Activated CD4-positive, alpha-beta T cell treated with anti-CD3 and anti-CD28 coated beads for 48 hours (primary cell): ENCODE results near the gene TUT1.
"Not testable (repeated sequence)": the region's sequence is repeated elsewhere in the genome, so short reads cannot be mapped to it uniquely, and the experiment has no call there.

Source experiments
- DNase-seq: peaks from one replicate; pipeline ENCODE4 v3.0.0-alpha.2; 2020

Gene TUT1

DNA sequence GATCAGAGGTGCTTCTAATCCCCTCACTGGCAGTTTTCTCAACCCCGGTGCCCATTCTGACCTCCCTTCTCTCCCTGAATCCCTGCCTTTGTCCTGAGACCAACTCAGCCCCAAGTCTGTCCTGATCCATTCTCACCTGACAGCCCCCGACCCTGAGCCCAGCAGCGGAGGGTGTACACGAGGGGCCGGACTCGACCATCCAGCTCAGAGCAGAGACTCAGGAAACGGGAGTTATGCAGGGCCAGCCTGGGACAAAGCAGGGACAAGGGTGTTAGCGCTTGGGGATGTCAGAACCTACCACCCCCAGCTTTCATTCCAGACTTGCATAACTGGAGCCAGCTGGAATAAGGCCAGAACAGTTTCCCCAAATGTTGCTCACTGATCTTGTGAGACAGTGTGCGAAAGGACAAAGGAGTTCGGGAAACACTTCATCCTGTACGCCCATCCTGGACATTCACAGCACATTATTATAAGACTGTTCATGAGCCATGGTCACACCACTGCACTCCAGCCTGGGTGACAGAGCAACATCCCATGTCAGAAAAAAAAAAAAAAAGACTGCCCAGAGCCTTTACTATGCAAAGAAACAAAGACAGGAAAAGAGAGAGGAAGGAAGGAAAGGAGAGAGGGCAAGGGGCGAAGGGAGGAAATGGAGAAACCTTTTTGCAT lies 14.1 kb downstream of the TUT1 start:
- no peak for DNase-seq

DNA sequence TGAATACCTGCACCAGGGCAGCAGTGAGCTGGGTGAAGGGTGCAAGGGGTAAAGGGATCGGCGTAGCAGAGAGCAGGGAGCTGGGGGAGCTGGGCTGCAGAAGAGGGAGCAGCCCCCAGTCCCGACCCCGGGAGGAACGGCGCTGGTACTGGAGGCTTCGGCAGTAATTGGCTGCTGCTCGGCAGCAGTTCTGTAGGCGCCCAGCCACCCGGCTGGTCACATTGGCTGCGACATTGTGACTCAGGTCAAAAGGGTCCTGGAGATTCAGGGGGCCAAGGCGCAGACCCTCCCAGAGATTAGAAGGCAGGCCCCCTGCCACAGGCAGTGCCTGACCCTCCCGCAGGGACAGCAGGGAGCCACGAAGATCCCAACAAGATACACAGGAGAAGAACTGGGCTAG lies 15.5 kb downstream of the TUT1 start:
- DNase-seq: no peak

DNA sequence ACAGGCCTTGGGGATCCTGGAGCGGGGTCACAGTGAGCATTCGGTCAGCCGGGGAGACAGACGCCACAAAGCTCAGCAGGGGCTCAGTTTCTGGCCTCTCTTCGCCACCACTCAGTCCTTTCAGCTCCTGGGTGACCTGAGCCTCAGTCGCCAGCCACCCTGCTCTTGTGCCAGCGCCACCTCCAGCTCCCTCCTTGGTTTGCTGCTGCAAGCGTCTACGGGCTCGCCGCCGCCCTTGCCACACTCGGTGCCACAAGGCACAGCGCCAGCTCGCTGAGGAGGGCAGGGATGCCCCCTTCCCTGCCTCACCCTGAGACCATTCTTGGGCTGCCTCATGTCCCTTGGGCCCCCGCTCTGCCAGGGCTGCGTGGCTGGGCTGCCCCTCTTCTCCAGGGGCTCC lies 16.2 kb downstream of the TUT1 start:
- no peak for DNase-seq

DNA sequence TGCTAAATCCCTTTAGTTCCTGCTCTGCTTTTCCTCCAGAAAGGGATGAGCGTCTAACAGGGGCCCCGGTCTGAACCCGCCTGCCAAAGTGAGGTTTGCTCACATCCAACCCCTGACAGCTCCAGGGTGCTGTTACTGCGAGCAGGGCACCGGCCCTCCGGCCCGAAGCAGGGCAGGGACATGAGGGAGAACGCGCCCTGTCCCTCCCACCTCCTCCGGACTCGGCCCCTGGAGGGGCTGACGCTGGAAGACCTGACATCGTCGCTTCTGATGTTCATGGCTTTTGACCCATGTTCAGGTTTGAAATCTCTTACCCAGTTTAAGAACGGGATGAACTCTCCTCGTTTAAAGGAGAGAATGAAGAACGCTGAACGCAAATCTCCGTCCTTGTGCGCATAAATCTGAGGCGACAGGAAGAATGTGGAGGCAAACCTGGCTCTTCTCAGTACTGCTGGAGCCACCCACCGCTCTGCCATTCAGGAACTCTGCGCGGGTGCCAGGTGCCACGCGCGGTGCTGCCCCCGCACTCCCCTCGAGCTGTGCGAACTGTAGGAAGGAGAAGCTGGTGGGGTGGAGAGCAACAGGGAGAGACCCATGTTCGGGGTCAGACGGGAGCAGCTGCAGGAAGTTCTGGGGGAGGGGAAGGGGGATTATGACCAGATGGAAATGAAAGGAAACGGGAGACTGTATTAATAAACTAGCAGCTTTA lies 16.8 kb downstream of the TUT1 start:
- peak; percentile 34 for DNase-seq

DNA sequence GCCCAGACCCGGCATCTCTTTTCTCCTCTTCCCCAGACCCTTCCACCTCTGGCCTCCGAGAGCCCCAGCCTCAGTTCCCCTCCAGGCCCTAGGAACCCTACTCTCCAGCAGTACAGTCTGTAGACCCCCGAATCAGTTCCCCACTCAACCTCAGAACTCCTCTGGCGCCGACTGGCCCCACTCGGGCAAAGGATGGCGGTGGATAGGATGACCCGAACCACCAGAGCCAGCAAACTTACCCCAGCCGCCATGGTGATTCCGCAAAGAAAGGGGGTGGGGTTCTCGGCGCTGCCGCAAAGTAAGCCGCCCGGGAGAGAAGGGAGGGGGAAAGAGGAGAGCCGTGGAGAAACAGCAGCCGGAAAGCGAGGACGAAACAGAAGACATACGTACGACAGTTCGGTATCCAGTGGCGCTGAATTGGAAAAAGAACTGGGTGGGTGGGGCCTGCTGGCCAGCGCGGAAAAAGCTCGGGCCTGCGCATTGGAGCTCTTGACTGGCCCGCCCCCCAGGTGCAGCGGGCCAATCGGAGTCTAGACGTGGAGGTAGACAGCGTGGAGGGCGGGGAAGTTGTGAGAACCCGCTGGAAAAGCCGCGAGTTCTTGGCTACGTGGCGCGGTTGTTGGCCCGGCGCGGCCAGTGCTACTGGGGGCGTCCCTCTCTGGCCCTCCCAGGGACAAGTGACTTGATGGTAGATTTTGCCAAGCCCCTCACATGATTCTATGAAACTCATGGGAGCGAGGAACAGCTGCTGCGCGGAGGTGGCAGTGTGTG lies 17.5 kb downstream of the TUT1 start, which contains the start of gene EEF1G:
TSS of gene EEF1G (minus strand) at position 300 of the 771 bp plus-strand sequence. CDS start at position 251, 49 bp downstream.
- peak; percentile 99 for DNase-seq

DNA sequence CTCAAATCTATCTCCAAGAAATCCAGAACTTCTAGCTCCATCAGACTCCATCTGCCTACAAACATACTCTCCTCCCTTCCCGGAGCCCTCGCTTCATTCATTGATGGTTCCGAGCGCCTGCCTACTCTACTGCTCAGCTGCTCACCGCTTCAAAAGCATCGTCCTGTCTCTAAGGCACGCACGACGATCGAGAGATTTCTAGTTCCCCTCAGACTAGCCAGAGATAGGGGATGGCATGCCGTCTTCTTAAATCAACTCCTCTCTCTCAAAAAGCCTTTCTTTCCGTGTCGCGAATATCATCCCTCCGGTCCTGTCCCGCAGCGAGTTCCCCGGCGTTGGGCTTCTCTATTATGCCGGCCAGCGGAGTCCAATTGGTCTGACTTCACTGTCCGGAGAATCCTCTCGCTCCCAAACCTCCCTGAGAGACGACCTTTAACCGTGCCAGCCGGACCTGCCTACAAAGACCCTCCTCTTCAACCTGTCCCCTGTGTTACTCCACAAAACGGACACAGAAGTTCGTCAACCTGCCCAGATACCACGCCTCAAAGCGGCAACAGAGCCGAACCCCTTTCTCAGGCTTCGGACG lies 18.2 kb downstream of the TUT1 start:
- peak; percentile 30 for DNase-seq

DNA sequence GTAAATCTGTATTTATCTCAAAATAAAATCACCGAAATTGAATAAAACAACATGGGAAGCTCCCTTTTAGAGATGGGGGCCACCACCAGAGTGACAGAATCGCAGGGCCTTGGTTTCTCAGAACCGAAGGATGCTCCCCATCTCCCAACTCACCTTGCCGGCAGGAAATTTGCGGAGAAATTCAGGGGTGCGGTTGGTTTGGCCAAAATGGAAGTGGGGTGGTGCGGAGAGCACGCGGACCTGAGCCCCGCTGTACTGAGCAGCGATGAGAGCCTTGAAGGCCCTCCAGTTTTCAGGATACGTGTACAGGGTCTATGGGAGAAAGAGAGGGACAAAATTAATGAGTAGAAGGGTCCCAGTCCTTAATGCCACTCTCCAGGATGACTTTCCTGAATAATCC lies 18.9 kb downstream of the TUT1 start:
- no peak for DNase-seq

DNA sequence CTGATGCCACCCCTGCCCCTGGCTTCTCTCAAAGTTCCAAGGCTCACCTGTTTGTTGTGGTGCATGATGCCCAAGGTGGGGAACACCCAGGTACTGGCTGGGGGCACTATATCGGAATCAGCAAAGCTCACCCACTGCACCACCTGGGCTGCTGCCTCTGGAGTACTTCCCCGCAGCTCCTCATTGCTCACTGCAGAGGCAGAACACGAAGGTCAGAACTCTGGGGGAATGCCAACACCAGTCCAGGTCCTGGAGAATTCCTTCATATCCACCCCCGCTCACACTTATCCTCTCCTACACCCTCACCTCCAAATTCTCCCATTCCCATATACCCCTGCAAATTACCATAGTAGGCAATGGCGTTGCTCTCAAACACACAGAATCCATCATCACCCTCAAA lies 19.8 kb downstream of the TUT1 start:
- DNase-seq: not testable (repeated sequence)

DNA sequence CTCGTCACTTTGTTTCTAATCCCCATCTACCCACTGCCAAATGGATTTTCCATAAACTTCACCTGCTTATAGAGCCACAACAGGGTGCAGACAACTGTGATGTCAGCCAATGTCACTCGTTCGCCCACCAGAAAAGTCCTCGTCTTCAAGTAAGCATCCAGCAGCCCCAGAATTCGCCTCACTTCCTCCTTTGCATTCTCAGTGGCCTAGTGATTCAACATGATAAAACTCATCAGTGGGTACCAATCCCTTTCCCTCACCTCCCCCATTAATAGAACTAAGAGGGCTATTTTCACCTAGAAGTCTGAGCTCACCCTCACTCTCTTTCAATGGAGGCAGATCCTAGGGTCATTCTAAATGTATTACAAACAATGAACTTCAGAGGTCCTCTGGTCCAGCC lies 20.4 kb downstream of the TUT1 start:
- not testable (repeated sequence) for DNase-seq

DNA sequence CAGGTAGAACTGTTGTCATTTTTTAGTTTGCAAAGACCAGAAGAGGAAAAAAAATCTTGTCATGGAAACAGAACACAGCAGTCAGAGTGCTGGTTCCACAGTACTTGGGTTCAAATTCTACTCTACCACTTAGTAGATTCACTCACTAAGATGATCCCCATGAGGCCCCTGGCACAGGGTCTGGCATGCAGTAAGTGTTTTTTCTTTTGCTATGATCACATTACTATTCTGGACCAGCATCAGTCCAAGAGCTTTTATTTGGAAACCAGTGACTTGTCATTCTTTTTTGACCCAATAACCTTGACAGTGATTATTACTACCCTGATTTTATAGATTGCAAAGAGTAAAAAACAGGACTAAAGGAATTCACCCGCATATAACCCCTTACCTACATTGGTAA lies 21.7 kb downstream of the TUT1 start:
- DNase-seq: no peak

DNA sequence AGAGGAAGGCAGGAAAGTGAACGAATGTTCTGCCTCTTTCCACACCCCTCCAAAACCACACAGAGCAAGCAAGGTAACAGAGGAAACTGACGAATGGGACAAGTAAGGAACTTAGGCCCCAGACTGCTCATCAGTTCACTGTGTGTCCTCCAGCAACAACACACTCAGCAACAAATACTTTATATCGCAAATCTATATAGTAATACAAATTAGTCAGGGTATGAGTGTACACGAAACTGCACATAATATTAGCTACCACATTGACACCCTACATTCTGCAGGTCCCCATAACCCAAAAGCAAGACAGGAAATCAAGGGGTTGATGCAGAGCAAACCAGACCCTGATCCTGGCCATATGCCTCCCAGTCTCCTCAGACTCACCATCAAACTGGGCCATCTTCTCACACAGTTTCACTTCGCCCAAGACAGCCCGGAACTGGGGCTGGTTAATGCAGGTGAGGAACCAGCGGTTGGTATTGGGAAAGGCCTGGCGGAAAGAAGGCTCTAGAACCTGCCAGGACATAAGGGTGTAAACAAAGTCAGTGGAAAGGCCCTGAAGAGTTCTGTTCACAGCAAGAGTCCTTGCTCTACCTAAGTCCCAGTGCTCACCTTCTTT lies 24.2 kb downstream of the TUT1 start:
- no peak for DNase-seq

DNA sequence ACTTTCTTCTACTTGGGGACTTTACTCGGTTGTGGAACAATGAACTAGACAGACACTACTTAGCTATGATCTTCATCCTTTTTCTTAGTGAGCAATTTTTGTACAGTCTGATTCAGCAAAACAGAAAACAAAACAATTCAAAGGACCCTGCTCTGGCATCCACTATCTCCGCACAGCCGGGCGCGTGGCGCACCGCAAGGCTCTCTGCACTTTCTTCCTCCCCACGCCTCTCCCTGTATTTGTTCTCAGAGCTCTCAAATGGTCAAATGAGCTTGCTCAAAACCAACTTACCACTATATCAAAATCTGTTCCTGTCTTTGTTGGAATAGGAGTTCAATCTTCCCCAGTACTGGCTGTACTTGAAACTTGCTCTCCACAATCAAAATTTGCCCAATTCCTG lies 25.1 kb downstream of the TUT1 start:
- no peak for DNase-seq

DNA sequence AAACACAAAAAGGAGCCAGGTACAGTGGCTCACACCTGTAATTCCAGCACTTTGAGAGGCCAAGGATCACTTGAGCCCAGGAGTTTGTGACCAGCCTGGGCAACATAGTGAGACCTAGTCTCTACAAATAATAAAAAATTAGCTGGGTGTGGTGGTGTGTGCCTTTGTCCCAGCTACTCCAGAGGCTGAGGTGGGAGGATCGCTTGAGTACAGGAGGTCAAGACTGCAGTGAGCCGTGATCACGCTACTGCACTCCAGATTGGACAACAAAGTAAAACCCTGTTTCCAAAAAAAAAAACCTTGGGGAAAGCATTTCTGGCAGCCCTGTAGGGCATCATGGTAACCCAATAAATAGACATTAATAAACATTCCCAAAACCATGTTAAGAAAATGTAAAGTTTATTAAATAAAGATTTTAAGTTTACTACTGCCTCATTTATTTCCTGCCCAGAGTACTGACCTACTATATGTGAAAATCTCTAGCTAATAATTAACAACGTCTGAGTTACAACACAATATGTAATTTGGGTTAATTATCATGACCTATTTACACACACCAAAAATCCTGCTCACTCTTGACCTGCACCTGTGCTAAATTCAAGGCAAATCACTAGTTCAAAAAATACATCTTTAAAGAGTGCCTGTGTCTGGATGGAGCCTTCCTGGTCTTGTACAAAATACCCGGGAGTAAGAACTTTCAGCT lies 26.1 kb downstream of the TUT1 start:
- DNase-seq: no peak

DNA sequence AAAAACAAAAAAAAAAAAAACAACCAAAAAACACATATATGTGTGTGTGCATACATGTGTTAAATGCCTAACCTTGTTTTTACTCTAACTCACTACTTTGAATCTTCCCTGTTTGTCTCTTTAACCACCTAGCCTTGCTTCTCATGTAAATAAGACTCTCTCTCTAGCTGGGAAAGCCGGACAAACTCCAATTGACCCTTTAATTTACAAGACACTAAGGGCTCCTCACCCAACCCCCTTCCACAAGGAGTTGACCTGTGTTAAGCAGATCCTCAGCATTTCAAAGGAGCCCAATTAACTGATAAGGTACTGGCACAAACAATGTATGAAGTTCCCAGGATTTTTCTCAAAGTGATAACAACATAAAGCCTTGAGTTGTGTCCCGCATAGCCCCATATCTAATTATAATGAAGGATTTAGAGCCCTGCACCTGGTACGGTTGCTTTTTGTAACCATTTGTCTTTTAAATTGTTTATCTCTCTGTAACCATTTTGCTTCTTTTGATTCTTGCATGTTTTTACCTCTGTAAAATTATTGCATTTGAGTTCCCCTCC lies 29.6 kb downstream of the TUT1 start:
- DNase-seq: not testable (repeated sequence)

DNA sequence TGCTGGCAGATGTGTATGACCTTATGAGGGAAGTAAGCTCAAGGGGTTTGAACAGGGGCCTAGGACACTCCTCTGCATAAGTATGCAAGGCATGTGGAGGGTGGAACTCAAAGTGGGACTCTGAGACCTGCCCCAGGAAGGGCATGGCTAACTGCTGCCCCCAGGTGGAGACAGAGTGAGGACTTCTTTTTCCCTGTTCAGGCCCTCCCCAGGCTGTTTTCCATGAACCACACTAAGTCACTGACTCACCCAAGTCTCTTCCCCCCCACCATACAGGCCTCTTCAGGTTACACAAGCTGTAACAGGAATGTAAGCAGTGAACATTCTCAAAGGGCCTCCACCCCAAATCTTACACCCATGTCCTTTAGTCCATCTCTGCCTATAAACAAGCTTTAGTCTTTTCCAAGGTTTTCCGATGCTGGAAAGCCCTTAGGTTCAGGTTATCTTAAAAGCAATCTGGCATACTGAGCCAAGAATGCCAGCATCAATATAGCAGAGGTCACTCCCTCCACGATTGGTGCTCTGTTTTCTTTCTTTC lies 30.7 kb downstream of the TUT1 start:
- DNase-seq: peak; percentile 83

DNA sequence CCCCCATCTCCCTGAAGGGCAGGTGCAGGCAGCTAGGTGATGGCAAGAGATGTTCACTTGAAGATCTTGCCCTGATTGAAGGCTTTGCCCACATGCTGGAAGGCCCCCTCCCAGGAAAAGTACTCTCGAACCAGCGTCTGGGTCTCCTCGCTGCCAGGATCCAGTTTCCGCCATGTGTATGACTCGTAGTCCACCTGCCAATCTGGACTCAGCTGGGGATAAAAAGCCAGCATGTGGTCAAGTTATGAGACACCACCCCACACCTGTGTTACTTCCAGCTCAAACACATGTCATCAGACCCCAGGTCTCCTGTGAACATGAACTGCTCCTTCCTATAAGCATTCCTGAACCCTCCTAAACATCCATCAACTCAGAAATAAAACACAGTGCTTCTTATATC lies 31.7 kb downstream of the TUT1 start:
- DNase-seq: not testable (repeated sequence)

DNA sequence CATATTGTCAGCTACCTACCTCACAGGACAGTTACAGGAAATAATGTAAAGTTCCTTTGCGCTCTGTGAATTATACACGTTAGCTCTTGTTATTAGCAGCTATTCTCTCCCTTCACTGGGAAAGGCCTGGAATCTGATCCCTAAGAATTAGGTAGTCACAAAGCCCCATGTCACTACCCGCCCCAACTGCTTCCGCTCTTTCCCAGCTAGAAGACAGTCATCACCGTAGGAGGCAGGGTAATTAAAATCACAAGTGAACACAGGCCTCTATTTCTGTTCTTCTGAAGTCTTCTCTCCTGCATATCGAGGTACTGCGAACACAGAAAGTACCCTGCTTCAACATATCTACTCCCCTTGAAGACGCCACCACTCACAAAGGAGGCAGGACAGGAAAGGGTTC lies 32.1 kb downstream of the TUT1 start:
- DNase-seq: no peak

DNA sequence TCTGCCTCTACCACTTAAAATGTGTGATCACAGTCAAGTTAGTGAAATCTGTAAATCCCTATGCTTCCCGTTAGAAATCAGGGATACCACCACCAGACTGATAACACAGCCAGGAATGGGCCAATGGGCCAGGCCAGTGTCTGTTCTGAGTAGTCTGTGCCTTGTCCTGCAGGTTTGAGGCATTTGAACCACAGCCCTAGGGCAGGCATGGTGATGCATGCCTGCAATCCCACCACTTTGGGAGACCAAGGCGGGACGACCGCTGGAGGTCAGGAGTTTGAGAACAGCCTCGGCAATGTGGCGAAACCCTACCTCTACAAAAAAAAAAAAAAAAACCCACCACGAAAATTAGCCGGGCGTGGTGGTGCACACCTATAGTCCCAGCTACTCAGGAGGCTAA lies 32.7 kb downstream of the TUT1 start:
- DNase-seq: no peak

DNA sequence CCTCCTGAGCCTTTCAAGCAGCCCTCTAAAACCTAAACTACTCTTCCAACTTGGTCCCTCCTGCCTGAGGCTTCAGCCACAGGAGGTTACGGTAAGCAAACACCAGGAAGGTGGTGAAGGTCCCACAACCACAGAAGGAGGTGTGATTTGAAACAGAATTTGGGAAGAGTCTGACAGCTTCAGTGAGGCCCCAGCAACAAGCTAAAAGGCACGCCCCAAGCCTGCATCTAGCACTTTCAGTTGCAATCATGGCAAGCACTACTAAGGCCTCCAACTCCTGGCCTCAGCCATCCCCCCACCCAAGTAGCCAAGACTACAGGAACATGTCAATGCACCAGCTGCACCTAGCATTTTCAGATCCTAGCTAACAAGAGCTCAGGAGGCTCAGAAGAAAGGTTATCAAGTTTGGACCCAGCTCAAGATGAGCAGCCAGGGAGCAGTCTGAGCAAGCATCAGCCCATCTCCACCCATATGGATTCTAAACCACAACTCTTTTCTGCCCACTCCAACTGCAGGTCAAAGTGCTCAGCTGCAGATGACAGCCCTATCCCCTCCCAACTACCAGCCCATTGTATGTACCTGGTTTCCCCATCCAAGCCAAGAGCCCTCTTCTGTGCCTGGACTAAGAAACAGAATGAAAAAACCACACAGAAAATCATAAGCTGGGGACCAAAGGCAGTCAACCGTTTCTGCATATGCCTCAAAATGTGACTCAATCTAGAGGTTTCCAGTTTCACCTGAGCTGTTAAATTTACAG lies 34.3 kb downstream of the TUT1 start:
- DNase-seq: peak; percentile 74

DNA sequence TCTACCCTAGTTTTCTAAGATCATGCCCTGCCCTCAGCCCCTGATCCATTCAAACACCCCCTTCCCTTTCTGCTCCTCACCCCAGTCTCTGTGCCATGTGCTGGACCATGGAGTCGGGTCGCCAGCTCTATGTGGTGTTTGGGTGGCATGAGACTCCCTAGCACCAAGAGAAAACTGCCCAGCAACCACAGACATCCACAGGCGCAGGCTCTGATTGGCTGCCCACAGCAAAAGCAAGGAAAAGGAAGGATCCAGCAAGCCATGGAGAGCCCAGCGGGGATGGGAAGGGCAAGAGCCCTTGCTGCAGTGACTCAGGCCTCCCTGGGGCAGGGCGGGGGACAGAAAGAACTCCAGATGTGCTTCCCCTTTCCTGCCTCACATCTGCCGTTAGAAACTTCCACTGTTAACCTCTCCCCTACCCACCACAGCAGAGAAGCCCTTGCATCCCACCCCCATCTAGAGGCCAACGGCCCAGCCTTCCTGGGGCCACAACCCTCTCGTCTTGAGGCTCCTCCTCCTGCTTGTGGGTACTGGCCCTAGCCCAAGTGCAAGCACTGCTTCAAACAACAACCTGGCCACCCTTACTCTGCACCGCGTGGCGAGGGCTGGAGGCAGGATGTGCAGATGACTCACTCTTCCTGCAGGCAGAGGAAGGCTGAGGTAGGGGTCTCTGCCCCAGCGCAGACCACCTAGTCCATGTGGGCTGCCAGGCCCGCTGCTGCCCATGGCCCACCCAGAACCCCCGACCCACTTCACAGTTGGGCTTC lies 35.0 kb downstream of the TUT1 start:
- peak; percentile 88 for DNase-seq
